OCI-LY1 (cell line): ENCODE data around the gene PKNOX2.

ENCODE experiments used
- H2AFZ ChIP-seq: fragments of 200-600 bp; sonication (generic), shearing (Covaris generic); 2 replicates; pipeline ENCODE4 v1.6.0; 2014; ENCODE audit warnings: antibody characterized with exemption, mild to moderate bottlenecking, low read length
- H3F3A ChIP-seq: fragments of 200-600 bp; sonication (generic), shearing (Covaris generic); 2 replicates; pipeline ENCODE4 v1.6.0; 2014; ENCODE audit warnings: mild to moderate bottlenecking, antibody characterized with exemption, low read length, moderate library complexity; ENCODE audit not compliant: insufficient read depth
- H3K27ac ChIP-seq: fragments of 200-600 bp; sonication (generic); 2 replicates; pipeline ENCODE4 v1.5.1; 2014; ENCODE audit warnings: low read length, mixed run types, mild to moderate bottlenecking, low read depth; ENCODE audit not compliant: poor library complexity, severe bottlenecking
- H3K27me3 ChIP-seq: fragments of 200-600 bp; sonication (generic); 2 replicates; pipeline ENCODE4 v1.6.0; 2014; ENCODE audit warnings: antibody characterized with exemption, mild to moderate bottlenecking, low read length, moderate library complexity; ENCODE audit not compliant: insufficient read depth
- H3K36me3 ChIP-seq: fragments of 200-600 bp; sonication (generic); 2 replicates; pipeline ENCODE4 v1.6.1; 2014; ENCODE audit warnings: mild to moderate bottlenecking, antibody characterized with exemption, low read length, moderate library complexity, mixed read lengths; ENCODE audit not compliant: insufficient read depth
- H3K4me1 ChIP-seq: fragments of 200-600 bp; sonication (generic); 2 replicates; pipeline ENCODE4 v1.5.1; 2014; ENCODE audit warnings: mild to moderate bottlenecking, low read length, moderate library complexity; ENCODE audit not compliant: insufficient read depth, severe bottlenecking
- H3K4me2 ChIP-seq: fragments of 200-600 bp; sonication (generic), shearing (Covaris generic); 2 replicates; pipeline ENCODE4 v1.6.1; 2014; ENCODE audit warnings: low read length
- H3K4me3 ChIP-seq: fragments of 200-600 bp; sonication (generic); 2 replicates; pipeline ENCODE4 v1.5.1; 2014; ENCODE audit warnings: low read length, low read depth, mild to moderate bottlenecking, mixed read lengths; ENCODE audit not compliant: poor library complexity, severe bottlenecking
- H3K79me2 ChIP-seq: fragments of 200-600 bp; shearing (Covaris generic); 2 replicates; pipeline ENCODE4 v1.6.1; 2016; ENCODE audit warnings: mixed run types, low read length, mixed read lengths; ENCODE audit not compliant: insufficient read depth
- H3K9ac ChIP-seq: fragments of 200-600 bp; sonication (generic), shearing (Covaris generic); 2 replicates; pipeline ENCODE4 v1.6.1; 2014; ENCODE audit warnings: mild to moderate bottlenecking, low read length, mixed read lengths
- H3K9me2 ChIP-seq: fragments of 200-600 bp; sonication (generic), shearing (Covaris generic); 2 replicates; pipeline ENCODE4 v1.6.1; 2014; ENCODE audit warnings: low read depth, mild to moderate bottlenecking, low read length, mixed read lengths
- H3K9me3 ChIP-seq: fragments of 200-600 bp; shearing (Covaris generic); 2 replicates; pipeline ENCODE4 v1.6.1; 2014; ENCODE audit warnings: low read length, mixed read lengths
- H4K20me1 ChIP-seq: fragments of 200-600 bp; sonication (generic), shearing (Covaris generic); 2 replicates; pipeline ENCODE4 v1.6.0; 2016; ENCODE audit warnings: mild to moderate bottlenecking, low read length; ENCODE audit not compliant: insufficient read depth
- CTCF ChIP-seq: fragments of 200-600 bp; sonication (generic), shearing (Covaris generic); IDR thresholded peaks from 2 replicates; pipeline ENCODE4 v1.5.1; 2017; ENCODE audit warnings: mild to moderate bottlenecking, antibody characterized with exemption, low read length, moderate library complexity, mixed read lengths
- EZH2 ChIP-seq: fragments of 200-600 bp; sonication (generic), shearing (Covaris generic); IDR thresholded peaks from 2 replicates; pipeline ENCODE4 v1.8.0; 2017; ENCODE audit warnings: borderline replicate concordance, mixed run types, mild to moderate bottlenecking, antibody characterized with exemption, low read length, moderate library complexity, mixed read lengths

Gene PKNOX2

GRCh38 chr11:125435461-125436238 is 271.1 kb downstream of the PKNOX2 start:
- H3K27me3 ChIP-seq: no peaks in the 10 kb centered on the region
- H3K79me2 ChIP-seq: no peaks in the 10 kb centered on the region
- no peaks in the 10 kb centered on the region for H3K9me3 ChIP-seq
- H3K4me2 ChIP-seq: no peak overlapping the region
- H2AFZ ChIP-seq: no peak overlapping the region
- no peaks in the 10 kb centered on the region for H3K36me3 ChIP-seq
- H3F3A ChIP-seq: no peaks in the 10 kb centered on the region
- H3K9ac ChIP-seq: no peak overlapping the region
- H3K4me3 ChIP-seq: no peak overlapping the region
- H4K20me1 ChIP-seq: no peaks in the 10 kb centered on the region
- no peaks in the 10 kb centered on the region for H3K4me1 ChIP-seq
- no peak overlapping the region for H3K27ac ChIP-seq
- TF ChIP-seq EZH2 (no peak), CTCF (no peak)
- no peaks in the 10 kb centered on the region for H3K9me2 ChIP-seq

GRCh38 chr11:125441648-125442410 is 277.3 kb downstream of the PKNOX2 start:
- no peak for TF ChIP-seq EZH2
- no peak for TF ChIP-seq CTCF
- H3K79me2 ChIP-seq: no peaks in the 10 kb centered on the region
- no peak overlapping the region for H3K4me2 ChIP-seq
- H2AFZ ChIP-seq: no peak overlapping the region
- H3K27me3 ChIP-seq: no peaks in the 10 kb centered on the region
- no peaks in the 10 kb centered on the region for H3K4me1 ChIP-seq
- no peaks in the 10 kb centered on the region for H3K36me3 ChIP-seq
- H4K20me1 ChIP-seq: no peaks in the 10 kb centered on the region
- no peaks in the 10 kb centered on the region for H3K9me2 ChIP-seq
- H3K9ac ChIP-seq: no peak overlapping the region
- H3K9me3 ChIP-seq: no peaks in the 10 kb centered on the region
- H3F3A ChIP-seq: no peaks in the 10 kb centered on the region
- H3K4me3 ChIP-seq: no peak overlapping the region
- no peak overlapping the region for H3K27ac ChIP-seq

GRCh38 chr11:125442946-125443345 is 278.4 kb downstream of the PKNOX2 start:
- TF ChIP-seq EZH2 (no peak), CTCF (no peak)
- H3K9me3 ChIP-seq: no peaks in the 10 kb centered on the region
- H3K9me2 ChIP-seq: no peaks in the 10 kb centered on the region
- no peaks in the 10 kb centered on the region for H3F3A ChIP-seq
- no peak overlapping the region for H3K9ac ChIP-seq
- no peak overlapping the region for H3K4me3 ChIP-seq
- no peaks in the 10 kb centered on the region for H3K4me1 ChIP-seq
- H2AFZ ChIP-seq: no peak overlapping the region
- H3K27ac ChIP-seq: no peak overlapping the region
- no peaks in the 10 kb centered on the region for H4K20me1 ChIP-seq
- no peak overlapping the region for H3K4me2 ChIP-seq
- H3K79me2 ChIP-seq: no peaks in the 10 kb centered on the region
- no peaks in the 10 kb centered on the region for H3K36me3 ChIP-seq
- no peaks in the 10 kb centered on the region for H3K27me3 ChIP-seq
